Prostate gland (tissue), 2 donors: Measurements from ENCODE around the gene POLE. TPM values are rescaled to one million over a fixed set of nuclear protein-coding genes. Genes with fewer than 3 reads are reported as not detected.

Experiments used
- DNase-seq: peaks from one replicate; pipeline ENCODE4 v3.0.0-alpha.2; 2019; ENCODE audit warnings: low spot score
- H3K27ac ChIP-seq, 2 donors: fragments of 200-600 bp; sonication (generic); 2 replicates each; pipeline ENCODE4 v1.5.1; 2017 to 2019
- H3K27me3 ChIP-seq: fragments of 200-600 bp; sonication (generic); replicated peaks from 2 replicates; pipeline ENCODE4 v1.5.1; 2019; ENCODE audit not compliant: insufficient read depth
- H3K36me3 ChIP-seq, 2 donors: fragments of 200-600 bp; sonication (generic); 1 replicate in 1 of 2; 2 replicates in 1 of 2; pipeline versions ENCODE4 v1.5.1 to v1.8.1; 2017 to 2019
- H3K4me1 ChIP-seq: fragments of 200-600 bp; sonication (generic); replicated peaks from 2 replicates; pipeline ENCODE4 v1.5.1; 2019
- H3K4me3 ChIP-seq, 2 donors: fragments of 200-600 bp; sonication (generic); 2 replicates each; pipeline ENCODE4 v1.5.1; 2017 to 2019
- H3K9me3 ChIP-seq: fragments of 200-600 bp; sonication (generic); 2 replicates; pipeline ENCODE4 v1.5.1; 2017
- POLR2A ChIP-seq: fragments of 450-650 bp; IDR thresholded peaks from one replicate; pipeline ENCODE4 v1.6.1; 2016; ENCODE audit warnings: antibody characterized with exemption, mild to moderate bottlenecking
- POLR2AphosphoS5 ChIP-seq: sonication (generic); formaldehyde crosslinking; IDR thresholded peaks from one replicate; pipeline ENCODE4 v1.6.1; 2017; ENCODE audit warnings: antibody characterized with exemption
- WGBS: methylation state at CpG from one replicate; pipeline ENCODE4 v1.1.5; 2018; 5-methylcytosine and 5-hydroxymethylcytosine counted together
- intact Hi-C: fragments of 100-400 bp; cut with DNase I; formaldehyde crosslinking; loops from one replicate; pipeline ENCODE4 v1.14.2; 2022
- microRNA-seq: library from miRNA; unstranded; fragments of <30 nt; microRNA quantifications from one replicate; pipeline ENCODE4, GENCODE V29; 2016
- small RNA-seq, 2 donors: library from RNA; depleted of rRNA; stranded (forward); fragments of <200 nt; gene quantifications; one replicate each; pipeline ENCODE3, GENCODE V24; 2016
- total RNA-seq, 2 donors: library from RNA; depleted of rRNA; stranded (reverse); fragments of >200 nt; gene quantifications; one replicate each; pipeline ENCODE4 v1.1.0, GENCODE V29; 2016
- TF ChIP-seq, protein P1 (sequence below), 4 experiments: fragments of 200-600 bp in 2 of 4; fragments of 450-650 bp in 2 of 4; sonication (generic) in 2 of 4; IDR thresholded peaks; 1 replicate in 3 of 4; 2 replicates in 1 of 4; pipeline ENCODE4 v1.5.1; 2016 to 2019; ENCODE audit warnings: antibody characterized with exemption in 4 of 4, mild to moderate bottlenecking in 2 of 4, moderate library complexity in 2 of 4

The POLE gene
- total RNA-seq, 2 donors from 2014 or later = 41.8 to 65.4 TPM

- 94% methylated on average over 12 of the region's 12 CpGs for WGBS
- DNase-seq = no peak
- H3K27ac ChIP-seq = no peak overlapping the region
- H3K4me3 ChIP-seq = no peak overlapping the region
- H3K36me3 ChIP-seq = peaks cover 0 to 5% of the 10 kb centered on the region in 2 donors
- no peaks in the 10 kb centered on the region for H3K4me1 ChIP-seq
- intact Hi-C loops = no loop called here
- H3K27me3 ChIP-seq = no peaks in the 10 kb centered on the region
- H3K9me3 ChIP-seq = no peaks in the 10 kb centered on the region
- TF ChIP-seq, protein P1, sequence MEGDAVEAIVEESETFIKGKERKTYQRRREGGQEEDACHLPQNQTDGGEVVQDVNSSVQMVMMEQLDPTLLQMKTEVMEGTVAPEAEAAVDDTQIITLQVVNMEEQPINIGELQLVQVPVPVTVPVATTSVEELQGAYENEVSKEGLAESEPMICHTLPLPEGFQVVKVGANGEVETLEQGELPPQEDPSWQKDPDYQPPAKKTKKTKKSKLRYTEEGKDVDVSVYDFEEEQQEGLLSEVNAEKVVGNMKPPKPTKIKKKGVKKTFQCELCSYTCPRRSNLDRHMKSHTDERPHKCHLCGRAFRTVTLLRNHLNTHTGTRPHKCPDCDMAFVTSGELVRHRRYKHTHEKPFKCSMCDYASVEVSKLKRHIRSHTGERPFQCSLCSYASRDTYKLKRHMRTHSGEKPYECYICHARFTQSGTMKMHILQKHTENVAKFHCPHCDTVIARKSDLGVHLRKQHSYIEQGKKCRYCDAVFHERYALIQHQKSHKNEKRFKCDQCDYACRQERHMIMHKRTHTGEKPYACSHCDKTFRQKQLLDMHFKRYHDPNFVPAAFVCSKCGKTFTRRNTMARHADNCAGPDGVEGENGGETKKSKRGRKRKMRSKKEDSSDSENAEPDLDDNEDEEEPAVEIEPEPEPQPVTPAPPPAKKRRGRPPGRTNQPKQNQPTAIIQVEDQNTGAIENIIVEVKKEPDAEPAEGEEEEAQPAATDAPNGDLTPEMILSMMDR (IDR thresholded peaks at IDR 0.05) = no peak
- TF ChIP-seq POLR2A (no peak), POLR2AphosphoS5 (no peak)
Observed at GRCh38 chr12:132576701-132577100, 110.4 kb downstream of the POLE start.

DNA sequence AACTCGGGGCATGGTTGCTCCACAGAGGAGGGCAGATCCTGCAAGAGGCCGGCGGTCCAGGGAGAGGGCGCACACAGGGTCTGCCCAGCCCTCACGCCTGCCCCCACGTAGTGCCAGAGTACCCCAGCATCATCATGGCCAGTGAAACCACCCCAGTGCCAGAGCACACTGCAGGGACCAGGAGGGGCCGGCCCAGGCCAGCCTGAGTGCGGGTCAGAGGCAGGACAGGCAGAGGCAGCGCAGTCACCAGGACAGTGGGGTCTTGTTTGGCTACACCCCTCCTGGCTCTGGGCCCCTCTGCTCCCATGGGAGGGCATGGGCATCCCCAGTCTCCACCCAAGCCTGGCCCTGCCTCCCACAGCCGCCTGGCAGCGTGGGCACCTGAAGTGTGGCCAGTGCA, 111.5 kb downstream of the POLE start:
- Histone ChIP-seq H3K4me1 (no peaks in the 10 kb centered on the region), H3K9me3 (no peaks in the 10 kb centered on the region), H3K27me3 (no peaks in the 10 kb centered on the region), H3K27ac (no peak overlapping the region), H3K36me3 (peaks cover 0 to 5% of the 10 kb centered on the region in 2 donors), H3K4me3 (no peak overlapping the region)
- intact Hi-C loops = no loop called here
- 95% methylated on average over 11 of the region's 11 CpGs for WGBS
- DNase-seq = no peak
- TF ChIP-seq POLR2A (no peak), POLR2AphosphoS5 (no peak)
- TF ChIP-seq, protein P1 (IDR thresholded peaks at IDR 0.05) = no peak

DNA sequence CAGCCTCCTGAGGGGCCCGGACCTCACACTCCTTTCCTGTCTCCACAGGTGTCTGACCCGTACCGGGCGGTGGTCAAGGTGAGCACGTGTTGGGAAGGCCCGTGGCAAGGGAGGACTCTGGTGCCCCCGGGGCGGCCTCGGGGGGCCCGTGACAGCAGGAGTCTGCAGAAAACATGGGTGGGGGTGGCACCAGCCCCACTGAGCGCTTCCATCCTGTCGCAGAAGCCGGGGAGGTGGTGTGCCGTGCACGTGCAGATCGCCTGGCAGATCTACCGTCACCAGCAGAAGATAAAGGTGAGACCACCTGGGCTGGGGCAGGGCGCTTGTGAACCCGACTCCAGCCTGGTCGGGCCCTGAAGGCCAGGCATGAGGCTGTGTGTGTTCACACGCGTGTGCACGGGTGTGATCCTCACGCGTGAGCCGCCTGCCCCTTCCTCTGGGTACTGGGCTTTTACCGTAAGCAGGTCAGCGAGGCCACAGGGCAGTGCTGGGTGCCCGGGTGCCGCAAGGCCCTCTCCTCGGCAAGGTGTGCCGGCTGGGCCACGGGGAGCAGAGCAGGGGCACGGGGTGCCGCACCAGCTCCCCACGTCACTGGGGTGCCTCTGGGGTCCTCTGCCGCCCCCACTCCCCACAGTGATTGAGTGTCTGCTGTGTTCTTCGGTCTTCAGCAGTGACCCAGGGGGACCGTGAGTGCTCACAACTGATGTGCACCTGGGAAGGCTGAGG, 112.7 kb downstream of the POLE start:
- 95% methylated on average over 39 of the region's 39 CpGs for WGBS
- H3K9me3 ChIP-seq = no peaks in the 10 kb centered on the region
- no peak for TF ChIP-seq POLR2AphosphoS5
- TF ChIP-seq, protein P1 (IDR thresholded peaks at IDR 0.05) = no peak
- no peak overlapping the region for H3K4me3 ChIP-seq
- intact Hi-C loops = no loop called here
- H3K27ac ChIP-seq = no peak overlapping the region
- DNase-seq = no peak
- no peaks in the 10 kb centered on the region for H3K27me3 ChIP-seq
- peaks cover 0 to 5% of the 10 kb centered on the region in 2 donors for H3K36me3 ChIP-seq
- H3K4me1 ChIP-seq = no peaks in the 10 kb centered on the region

Small RNAs within 50 kb of the gene (microRNA-seq; reads per million reads assigned to microRNA genes)
- gene MIR6763 = not detected

Small RNAs within 50 kb of the gene (small RNA-seq; reads per million reads assigned to genes)
- 0 reads per million in 2 donors for gene MIR6763
- gene RNA5SP379 = 0.09 to 0.10 reads per million in 2 donors

Other genes with a start within 250 kb of the POLE start
- 10 to 100 TPM; 34.2 to 69.2 TPM for gene FBRSL1, start 197.2 kb downstream of the POLE start, total RNA-seq
- under 1 TPM in 1 of 2 donors, not detected in 1; 0.68 TPM for gene LRCOL1, start 76.8 kb downstream of the POLE start, total RNA-seq
- gene P2RX2, start 68.6 kb downstream of the POLE start, total RNA-seq = 1 to 10 TPM in 1 of 2 donors, under 1 TPM in 1; 0.32 to 8.2 TPM
- gene PXMP2, start 245 bp upstream of the POLE start, total RNA-seq = 100 to 1,000 TPM in 1 of 2 donors, 10 to 100 TPM in 1; 25.7 to 107 TPM
- 10 to 100 TPM; 37.4 to 41.4 TPM for gene PGAM5, start 23.5 kb upstream of the POLE start, total RNA-seq
- gene ANKLE2, start 74.5 kb upstream of the POLE start, total RNA-seq = 10 to 100 TPM; 31.1 to 82.4 TPM
- gene GOLGA3, start 141.5 kb upstream of the POLE start, total RNA-seq = 100 to 1,000 TPM in 1 of 2 donors, 10 to 100 TPM in 1; 99.1 to 109 TPM
- 10 to 100 TPM; 18.7 to 52.3 TPM for gene CHFR, start 200.3 kb upstream of the POLE start, total RNA-seq